GM06990 (cell line): Measurements from ENCODE around the gene FAM13C.

Experiments used
- DNase-seq: peaks from one replicate; pipeline ENCODE4 v3.0.0-alpha.2; 2011; ENCODE audit not compliant: insufficient read length; ENCODE audit errors: extremely low read depth
- H3K27me3 ChIP-seq: replicated peaks from 2 replicates; pipeline ENCODE4 v1.6.0; 2011; ENCODE audit warnings: low read length; ENCODE audit not compliant: control insufficient read depth, insufficient read depth
- H3K36me3 ChIP-seq: 2 replicates; pipeline ENCODE4 v1.5.1; 2011; ENCODE audit warnings: low read length; ENCODE audit not compliant: control insufficient read depth, insufficient read depth
- H3K4me3 ChIP-seq: replicated peaks from 2 replicates; pipeline ENCODE4 v1.5.1; 2011; ENCODE audit warnings: low read depth, mild to moderate bottlenecking, control low read depth, low read length
- CTCF ChIP-seq: IDR thresholded peaks from 2 replicates; pipeline ENCODE4 v1.5.1; 2011; ENCODE audit warnings: low read length, control low read depth, mild to moderate bottlenecking, inconsistent platforms; ENCODE audit not compliant: insufficient read depth, poor library complexity, severe bottlenecking

The FAM13C gene

GRCh38 chr10:59257224-59257623 is 105.1 kb downstream of the FAM13C start:
- TF ChIP-seq CTCF = no peak
- Histone ChIP-seq H3K4me3 (no peak overlapping the region), H3K27me3 (no peaks in the 10 kb centered on the region), H3K36me3 (no peaks in the 10 kb centered on the region)
- no peak for DNase-seq

- Histone ChIP-seq H3K4me3 (no peak overlapping the region), H3K27me3 (no peaks in the 10 kb centered on the region), H3K36me3 (no peaks in the 10 kb centered on the region)
- no peak for DNase-seq
- no peak for TF ChIP-seq CTCF
These were observed 106.9 kb downstream of the FAM13C start for GRCh38 chr10:59255463-59255862.

GRCh38 chr10:59252491-59252890 is 109.9 kb downstream of the FAM13C start:
- no peak for TF ChIP-seq CTCF
- H3K4me3 ChIP-seq = no peak overlapping the region
- no peak for DNase-seq
- H3K27me3 ChIP-seq = no peaks in the 10 kb centered on the region
- no peaks in the 10 kb centered on the region for H3K36me3 ChIP-seq

GRCh38 chr10:59245686-59246085 is 116.7 kb downstream of the FAM13C start:
- no peak for TF ChIP-seq CTCF
- Histone ChIP-seq H3K36me3 (no peaks in the 10 kb centered on the region), H3K4me3 (no peak overlapping the region), H3K27me3 (no peaks in the 10 kb centered on the region)
- DNase-seq = no peak

GRCh38 chr10:59244871-59245270 is 117.5 kb downstream of the FAM13C start:
- no peak for TF ChIP-seq CTCF
- H3K4me3 ChIP-seq = no peak overlapping the region
- no peaks in the 10 kb centered on the region for H3K27me3 ChIP-seq
- no peak for DNase-seq
- H3K36me3 ChIP-seq = no peaks in the 10 kb centered on the region

- no peaks in the 10 kb centered on the region for H3K27me3 ChIP-seq
- no peak for TF ChIP-seq CTCF
- no peak overlapping the region for H3K4me3 ChIP-seq
- H3K36me3 ChIP-seq = no peaks in the 10 kb centered on the region
- no peak for DNase-seq
These were observed 118.6 kb downstream of the FAM13C start for GRCh38 chr10:59243611-59244195.
